ENCODE measurements around the gene CDH13.

DNA sequence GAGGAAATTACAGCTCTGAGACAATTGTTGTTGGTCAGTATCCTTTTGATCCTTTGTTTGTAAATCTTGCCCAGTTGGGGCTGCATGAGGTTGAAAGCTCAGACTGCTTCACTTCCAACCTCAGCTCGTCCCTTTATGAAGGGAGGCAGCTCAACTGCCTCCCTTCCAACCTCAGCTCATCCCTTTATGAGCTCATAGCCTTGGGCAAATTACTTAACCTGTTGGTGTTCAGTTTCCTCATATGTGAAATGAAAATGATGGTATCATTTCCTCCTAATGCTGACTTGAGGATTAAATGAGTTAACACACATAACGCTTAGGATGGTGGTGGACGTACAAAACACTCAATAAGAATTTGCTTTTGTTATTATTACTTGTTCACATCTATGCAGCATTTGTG is 265.1 kb downstream of the CDH13 start:
- TF ChIP-seq POLR2AphosphoS5 (IDR thresholded peaks at IDR 0.05; ENCODE audit: low read depth, low read length) (no peak), TAF1 (IDR thresholded peaks at IDR 0.05; ENCODE audit: borderline replicate concordance, insufficient read depth, low read length) (no peak)
- TF ChIP-seq, protein P1, sequence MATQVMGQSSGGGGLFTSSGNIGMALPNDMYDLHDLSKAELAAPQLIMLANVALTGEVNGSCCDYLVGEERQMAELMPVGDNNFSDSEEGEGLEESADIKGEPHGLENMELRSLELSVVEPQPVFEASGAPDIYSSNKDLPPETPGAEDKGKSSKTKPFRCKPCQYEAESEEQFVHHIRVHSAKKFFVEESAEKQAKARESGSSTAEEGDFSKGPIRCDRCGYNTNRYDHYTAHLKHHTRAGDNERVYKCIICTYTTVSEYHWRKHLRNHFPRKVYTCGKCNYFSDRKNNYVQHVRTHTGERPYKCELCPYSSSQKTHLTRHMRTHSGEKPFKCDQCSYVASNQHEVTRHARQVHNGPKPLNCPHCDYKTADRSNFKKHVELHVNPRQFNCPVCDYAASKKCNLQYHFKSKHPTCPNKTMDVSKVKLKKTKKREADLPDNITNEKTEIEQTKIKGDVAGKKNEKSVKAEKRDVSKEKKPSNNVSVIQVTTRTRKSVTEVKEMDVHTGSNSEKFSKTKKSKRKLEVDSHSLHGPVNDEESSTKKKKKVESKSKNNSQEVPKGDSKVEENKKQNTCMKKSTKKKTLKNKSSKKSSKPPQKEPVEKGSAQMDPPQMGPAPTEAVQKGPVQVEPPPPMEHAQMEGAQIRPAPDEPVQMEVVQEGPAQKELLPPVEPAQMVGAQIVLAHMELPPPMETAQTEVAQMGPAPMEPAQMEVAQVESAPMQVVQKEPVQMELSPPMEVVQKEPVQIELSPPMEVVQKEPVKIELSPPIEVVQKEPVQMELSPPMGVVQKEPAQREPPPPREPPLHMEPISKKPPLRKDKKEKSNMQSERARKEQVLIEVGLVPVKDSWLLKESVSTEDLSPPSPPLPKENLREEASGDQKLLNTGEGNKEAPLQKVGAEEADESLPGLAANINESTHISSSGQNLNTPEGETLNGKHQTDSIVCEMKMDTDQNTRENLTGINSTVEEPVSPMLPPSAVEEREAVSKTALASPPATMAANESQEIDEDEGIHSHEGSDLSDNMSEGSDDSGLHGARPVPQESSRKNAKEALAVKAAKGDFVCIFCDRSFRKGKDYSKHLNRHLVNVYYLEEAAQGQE (IDR thresholded peaks at IDR 0.05; ENCODE audit: insufficient read depth in 1 of 2, low read depth in 2 of 2, low read length in 2 of 2), result no peak
